Ovary (tissue), 9 donors: ENCODE data around the gene DOK6. TPM values are rescaled to one million over a fixed set of nuclear protein-coding genes. Genes with fewer than 3 reads are reported as not detected.

Source experiments
- DNase-seq, 5 donors: peaks; one replicate each; pipeline ENCODE4 v3.0.0-alpha.2; 2019 to 2020
- H3K27ac ChIP-seq, 2 donors: fragments of 200-600 bp; one replicate each; pipeline versions ENCODE4 v1.5.1 to v1.8.0; 2019 to 2022
- H3K27me3 ChIP-seq: fragments of 200-600 bp; one replicate; pipeline ENCODE4 v1.8.0; 2022
- H3K36me3 ChIP-seq: fragments of 200-600 bp; sonication (generic); one replicate; pipeline ENCODE4 v1.5.1; 2019
- H3K4me1 ChIP-seq: one replicate; pipeline ENCODE4 v1.8.1; 2013; ENCODE audit warnings: mild to moderate bottlenecking, moderate library complexity; ENCODE audit not compliant: insufficient read depth
- H3K4me3 ChIP-seq: fragments of 200-600 bp; sonication (generic); one replicate; pipeline ENCODE4 v1.5.1; 2017
- H3K9me3 ChIP-seq, 2 donors: fragments of 200-600 bp in 1 of 2; sonication (generic) in 1 of 2; one replicate each; pipeline versions ENCODE4 v1.5.1 to v1.8.1; 2013 to 2019; ENCODE audit warnings: mild to moderate bottlenecking in 1 of 2, moderate library complexity in 1 of 2
- CTCF ChIP-seq, 3 donors: fragments of 450-650 bp in 2 of 3; fragments of 200-600 bp in 1 of 3; IDR thresholded peaks; one replicate each; pipeline versions ENCODE4 v1.5.1 to v1.8.0; 2016 to 2022; ENCODE audit warnings: antibody characterized with exemption in 3 of 3, mild to moderate bottlenecking in 1 of 3
- EP300 ChIP-seq: sonication (generic); formaldehyde crosslinking; IDR thresholded peaks from one replicate; pipeline ENCODE4 v1.6.1; 2017; ENCODE audit warnings: antibody characterized with exemption
- POLR2A ChIP-seq: fragments of 450-650 bp; IDR thresholded peaks from one replicate; pipeline ENCODE4 v1.6.1; 2017; ENCODE audit warnings: antibody characterized with exemption, mild to moderate bottlenecking, moderate library complexity
- WGBS, 3 donors: extraction: QIAGEN DNeasy Blood & Tissue Kit in 1 of 3; methylation state at CpG; one replicate each; pipeline versions ENCODE4 v1.1.5 to v1.1.7; 2013 to 2017; 5-methylcytosine and 5-hydroxymethylcytosine counted together
- intact Hi-C, 4 donors: fragments of 100-400 bp; cut with DNase I; formaldehyde crosslinking; loops; one replicate each; pipeline versions ENCODE4 v1.11.0 to v1.15.1; 2022 to 2023
- polyA plus RNA-seq, 2 donors: library from polyadenylated mRNA; stranded (reverse); fragments of 200-250 nt in 1 of 2; fragments of 350-450 nt in 1 of 2; fragmentation: Illumina TruSeq in 1 of 2; extraction: RNeasy Lipid Tissue Mini Kit (QIAGEN cat#74804) in 1 of 2; gene quantifications; one replicate each; pipeline ENCODE4 v1.2.3, GENCODE V29; 2013 to 2014
- total RNA-seq, 7 donors: library from RNA; depleted of rRNA in 2 of 7; stranded (reverse); fragments of >200 nt in 2 of 7; fragmentation: NEBNext Ultra II Directional in 3 of 7; extraction: Animal tissue kit (Norgen Biotek cat#: 25700) in 3 of 7; gene quantifications; one replicate each; pipeline versions ENCODE4 v1.1.0 to v1.2.4, GENCODE V29; 2016 to 2023
- donor health status: DM: no; HTN: no; CAD: no; lungs with moderate emphysema.
- donor health status: DM: no; HTN: no; CAD: no.
- donor health status: Bipolar disorder and iron deficiency.
- donor health status: DM: yes; HTN: yes; CAD: no.
- donor health status: DM: no; HTN: no; CAD: no.
- donor health status: DM: yes; HTN: yes; CAD: no.

DOK6 gene
- total and polyA plus RNA-seq, 9 donors, result 1.3 to 4.4 (median 2.8) TPM

- 55 to 58% (median 56%) methylated on average over 3 of the region's 3 CpGs for WGBS, 3 donors
- intact Hi-C loops, result no loop called here
- TF ChIP-seq CTCF (IDR thresholded peaks at IDR 0.05) (no peak), POLR2A (no peak), EP300 (no peak)
Observed at GRCh38 chr18:69383186-69383585, 17.5 kb upstream of the DOK6 start.

GRCh38 chr18:69387186-69387585 is 13.5 kb upstream of the DOK6 start:
- no peaks in the 10 kb centered on the region for H3K36me3 ChIP-seq
- H3K4me1 ChIP-seq, result no peaks in the 10 kb centered on the region
- no peaks in the 10 kb centered on the region for H3K27me3 ChIP-seq
- WGBS, 3 donors, result 63 to 75% (median 73%) methylated on average over 2 of the region's 2 CpGs
- no peak overlapping the region for H3K27ac ChIP-seq
- DNase-seq, result no peak
- no peak overlapping the region for H3K4me3 ChIP-seq
- intact Hi-C loops, result no loop called here
- TF ChIP-seq CTCF (IDR thresholded peaks at IDR 0.05) (no peak), EP300 (no peak), POLR2A (no peak)
- H3K9me3 ChIP-seq, result no peaks in the 10 kb centered on the region

More at GRCh38 chr18:69383186-69383585, 17.5 kb upstream of the DOK6 start:
- Histone ChIP-seq H3K36me3 (no peaks in the 10 kb centered on the region), H3K4me3 (no peak overlapping the region), H3K27me3 (no peaks in the 10 kb centered on the region), H3K4me1 (no peaks in the 10 kb centered on the region), H3K9me3 (no peaks in the 10 kb centered on the region), H3K27ac (no peak overlapping the region)
- DNase-seq, result no peak

- H3K9me3 ChIP-seq, result no peaks in the 10 kb centered on the region
- intact Hi-C loops, result no loop called here
- no peak overlapping the region for H3K27ac ChIP-seq
- no peaks in the 10 kb centered on the region for H3K4me1 ChIP-seq
- DNase-seq, result no peak
- H3K36me3 ChIP-seq, result no peaks in the 10 kb centered on the region
- H3K27me3 ChIP-seq, result no peaks in the 10 kb centered on the region
- 72 to 92% (median 87%) methylated on average over 1 of the region's 1 CpG for WGBS, 3 donors
- no peak overlapping the region for H3K4me3 ChIP-seq
- no peak for TF ChIP-seq POLR2A
- no peak for TF ChIP-seq EP300
- no peak for TF ChIP-seq CTCF (IDR thresholded peaks at IDR 0.05)
Observed at GRCh38 chr18:69388222-69388621, 12.5 kb upstream of the DOK6 start.

- H3K36me3 ChIP-seq, result no peaks in the 10 kb centered on the region
- H3K4me3 ChIP-seq, result no peak overlapping the region
- TF ChIP-seq POLR2A (no peak), EP300 (no peak), CTCF (IDR thresholded peaks at IDR 0.05) (no peak)
- WGBS, 3 donors, result 86 to 97% (median 96%) methylated on average over 7 of the region's 7 CpGs
- intact Hi-C loops, result no loop called here
- H3K27me3 ChIP-seq, result no peaks in the 10 kb centered on the region
- no peaks in the 10 kb centered on the region for H3K9me3 ChIP-seq
- no peak for DNase-seq
- no peaks in the 10 kb centered on the region for H3K4me1 ChIP-seq
- H3K27ac ChIP-seq, result no peak overlapping the region
Observed at GRCh38 chr18:69397096-69397495, 3.6 kb upstream of the DOK6 start.

- no peak for TF ChIP-seq POLR2A
- TF ChIP-seq CTCF (IDR thresholded peaks at IDR 0.05), result no peak
- TF ChIP-seq EP300, result no peak
Observed at GRCh38 chr18:69399253-69399652, 1.4 kb upstream of the DOK6 start.

More at GRCh38 chr18:69399253-69399652, 1.4 kb upstream of the DOK6 start:
- WGBS, 3 donors, result 49 to 68% (median 54%) methylated on average over 3 of the region's 3 CpGs
- Histone ChIP-seq H3K4me1 (no peaks in the 10 kb centered on the region), H3K4me3 (no peak overlapping the region), H3K36me3 (no peaks in the 10 kb centered on the region), H3K27me3 (no peaks in the 10 kb centered on the region), H3K9me3 (no peaks in the 10 kb centered on the region), H3K27ac (no peak overlapping the region)
- intact Hi-C loops, result no loop called here
- no peak for DNase-seq
